ENCODE data around the gene CFAP57.

Gene CFAP57

GRCh38 chr1:43252225-43252624, 80.1 kb downstream of the CFAP57 start:
- Histone ChIP-seq H3K27ac (ENCODE audit: low read depth, low read length) (no peak overlapping the region), H3K4me3 (ENCODE audit: insufficient read depth, low read length, poor library complexity, severe bottlenecking) (no peak overlapping the region), H3K79me2 (ENCODE audit: insufficient read depth, low read length) (no peaks in the 10 kb centered on the region), H3K36me3 (ENCODE audit: low read length) (no peaks in the 10 kb centered on the region), H3F3A (ENCODE audit: insufficient read depth) (no peaks in the 10 kb centered on the region), H3K9ac (ENCODE audit: low read length) (no peak overlapping the region), H4K20me1 (ENCODE audit: low read depth, low read length) (no peaks in the 10 kb centered on the region), H2AFZ (ENCODE audit: low read depth, low read length, severe bottlenecking) (no peak overlapping the region), H3K9me3 (ENCODE audit: insufficient read depth, low read length) (peaks cover 2% of the 10 kb centered on the region), H3K9me2 (replicated peaks; ENCODE audit: insufficient read depth, low read length) (no peaks in the 10 kb centered on the region), H3K4me2 (ENCODE audit: low read depth, low read length, poor library complexity, severe bottlenecking) (no peak overlapping the region), H3K27me3 (ENCODE audit: low read length) (no peaks in the 10 kb centered on the region)
- TF ChIP-seq, protein P1, sequence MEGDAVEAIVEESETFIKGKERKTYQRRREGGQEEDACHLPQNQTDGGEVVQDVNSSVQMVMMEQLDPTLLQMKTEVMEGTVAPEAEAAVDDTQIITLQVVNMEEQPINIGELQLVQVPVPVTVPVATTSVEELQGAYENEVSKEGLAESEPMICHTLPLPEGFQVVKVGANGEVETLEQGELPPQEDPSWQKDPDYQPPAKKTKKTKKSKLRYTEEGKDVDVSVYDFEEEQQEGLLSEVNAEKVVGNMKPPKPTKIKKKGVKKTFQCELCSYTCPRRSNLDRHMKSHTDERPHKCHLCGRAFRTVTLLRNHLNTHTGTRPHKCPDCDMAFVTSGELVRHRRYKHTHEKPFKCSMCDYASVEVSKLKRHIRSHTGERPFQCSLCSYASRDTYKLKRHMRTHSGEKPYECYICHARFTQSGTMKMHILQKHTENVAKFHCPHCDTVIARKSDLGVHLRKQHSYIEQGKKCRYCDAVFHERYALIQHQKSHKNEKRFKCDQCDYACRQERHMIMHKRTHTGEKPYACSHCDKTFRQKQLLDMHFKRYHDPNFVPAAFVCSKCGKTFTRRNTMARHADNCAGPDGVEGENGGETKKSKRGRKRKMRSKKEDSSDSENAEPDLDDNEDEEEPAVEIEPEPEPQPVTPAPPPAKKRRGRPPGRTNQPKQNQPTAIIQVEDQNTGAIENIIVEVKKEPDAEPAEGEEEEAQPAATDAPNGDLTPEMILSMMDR (IDR thresholded peaks at IDR 0.05; ENCODE audit: insufficient read depth, low read length, poor library complexity, severe bottlenecking) = no peak
- no peak for TF ChIP-seq EZH2phosphoT487 (conservative IDR thresholded peaks at IDR 0.05; ENCODE audit: low read length)

- Histone ChIP-seq H3K4me2 (ENCODE audit: low read depth, low read length, poor library complexity, severe bottlenecking) (no peak overlapping the region), H4K20me1 (ENCODE audit: low read depth, low read length) (no peaks in the 10 kb centered on the region), H3K79me2 (ENCODE audit: insufficient read depth, low read length) (no peaks in the 10 kb centered on the region), H3K4me3 (ENCODE audit: insufficient read depth, low read length, poor library complexity, severe bottlenecking) (no peak overlapping the region), H3K27me3 (ENCODE audit: low read length) (no peaks in the 10 kb centered on the region), H3K9ac (ENCODE audit: low read length) (no peak overlapping the region), H3K27ac (ENCODE audit: low read depth, low read length) (no peak overlapping the region), H2AFZ (ENCODE audit: low read depth, low read length, severe bottlenecking) (no peak overlapping the region), H3F3A (ENCODE audit: insufficient read depth) (no peaks in the 10 kb centered on the region), H3K9me3 (ENCODE audit: insufficient read depth, low read length) (no peaks in the 10 kb centered on the region; the same call in 1 of the 2 replicates), H3K9me2 (replicated peaks; ENCODE audit: insufficient read depth, low read length) (no peaks in the 10 kb centered on the region), H3K36me3 (ENCODE audit: low read length) (no peaks in the 10 kb centered on the region)
- TF ChIP-seq EZH2phosphoT487 (conservative IDR thresholded peaks at IDR 0.05; ENCODE audit: low read length) = no peak
- TF ChIP-seq, protein P1 (IDR thresholded peaks at IDR 0.05; ENCODE audit: insufficient read depth, low read length, poor library complexity, severe bottlenecking) = no peak
Observed at GRCh38 chr1:43253173-43253572, 81.0 kb downstream of the CFAP57 start.

- H3K4me3 ChIP-seq (ENCODE audit: insufficient read depth, low read length, poor library complexity, severe bottlenecking) = no peak overlapping the region
- no peaks in the 10 kb centered on the region for H4K20me1 ChIP-seq (ENCODE audit: low read depth, low read length)
- H3K27me3 ChIP-seq (ENCODE audit: low read length) = no peaks in the 10 kb centered on the region
- no peak overlapping the region for H3K4me2 ChIP-seq (ENCODE audit: low read depth, low read length, poor library complexity, severe bottlenecking)
- no peaks in the 10 kb centered on the region for H3F3A ChIP-seq (ENCODE audit: insufficient read depth)
- no peak overlapping the region for H3K27ac ChIP-seq (ENCODE audit: low read depth, low read length)
- no peaks in the 10 kb centered on the region for H3K36me3 ChIP-seq (ENCODE audit: low read length)
- H2AFZ ChIP-seq (ENCODE audit: low read depth, low read length, severe bottlenecking) = no peak overlapping the region
- H3K79me2 ChIP-seq (ENCODE audit: insufficient read depth, low read length) = no peaks in the 10 kb centered on the region
- no peak for TF ChIP-seq EZH2phosphoT487 (conservative IDR thresholded peaks at IDR 0.05; ENCODE audit: low read length)
- TF ChIP-seq, protein P1 (IDR thresholded peaks at IDR 0.05; ENCODE audit: insufficient read depth, low read length, poor library complexity, severe bottlenecking) = no peak
- H3K9me3 ChIP-seq (ENCODE audit: insufficient read depth, low read length) = no peaks in the 10 kb centered on the region; the same call in 1 of the 2 replicates
- no peak overlapping the region for H3K9ac ChIP-seq (ENCODE audit: low read length)
- no peaks in the 10 kb centered on the region for H3K9me2 ChIP-seq (replicated peaks; ENCODE audit: insufficient read depth, low read length)
Observed at GRCh38 chr1:43253876-43254275, 81.7 kb downstream of the CFAP57 start.
